Fibroblast of gingiva (primary cell): ENCODE measurements around the gene RHBDD1.

Source experiments
- DNase-seq: peaks from one replicate; pipeline ENCODE4 v3.0.0-alpha.2; 2011; ENCODE audit warnings: low read depth

The RHBDD1 gene

GRCh38 chr2:227033471-227034148 lies 197.8 kb downstream of the RHBDD1 start:
- peak; percentile 67 for DNase-seq

- no peak for DNase-seq
Measured at GRCh38 chr2:227035711-227036367, 200.0 kb downstream of the RHBDD1 start.

- no peak for DNase-seq
Measured at GRCh38 chr2:227036527-227036926, 200.7 kb downstream of the RHBDD1 start.

- no peak for DNase-seq
Measured at GRCh38 chr2:227038550-227039189, 202.8 kb downstream of the RHBDD1 start.

GRCh38 chr2:227043981-227044380 lies 208.1 kb downstream of the RHBDD1 start:
- no peak for DNase-seq
